ENCODE measurements around the gene CAP2.

Gene CAP2

DNA sequence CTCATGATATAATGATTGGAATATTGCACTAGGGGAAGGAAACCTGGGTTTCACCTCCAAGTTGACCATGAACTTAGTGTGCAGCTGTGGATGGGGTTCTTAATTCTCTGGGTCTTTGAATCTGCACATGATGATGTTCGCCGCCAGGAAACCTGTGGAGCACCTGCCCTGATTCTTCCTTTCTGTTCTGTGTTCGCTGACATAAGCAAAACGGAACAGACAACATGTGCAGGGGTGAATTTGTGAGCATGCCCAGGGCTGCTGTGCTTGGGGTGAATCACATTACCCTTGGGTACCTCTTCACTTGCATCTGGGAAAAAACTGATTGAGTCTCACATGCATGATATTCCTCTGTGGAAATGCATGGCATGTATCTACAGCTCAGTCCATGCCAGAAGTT, 48.8 kb downstream of the CAP2 start:
- DNase-seq = no peak

DNA sequence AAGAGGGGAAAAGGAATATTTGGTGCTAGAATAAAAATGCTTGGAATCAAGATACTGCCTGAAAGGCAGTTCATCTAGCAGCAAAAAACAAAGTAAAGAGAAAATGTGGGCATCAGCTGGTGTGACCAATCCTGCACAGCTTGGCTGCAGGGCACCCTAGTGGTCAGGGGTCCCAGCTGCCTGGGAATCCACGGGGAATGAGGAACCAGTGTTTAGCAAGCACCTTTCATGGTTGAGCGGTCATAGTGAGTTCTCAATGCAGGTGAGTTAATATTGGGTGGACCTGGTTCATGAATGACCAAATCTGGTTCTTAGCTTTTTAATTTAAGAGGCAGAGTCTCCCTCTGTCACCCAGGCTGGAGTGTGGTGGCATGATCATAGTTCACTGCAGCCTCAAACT, 53.3 kb downstream of the CAP2 start:
- DNase-seq = no peak

DNA sequence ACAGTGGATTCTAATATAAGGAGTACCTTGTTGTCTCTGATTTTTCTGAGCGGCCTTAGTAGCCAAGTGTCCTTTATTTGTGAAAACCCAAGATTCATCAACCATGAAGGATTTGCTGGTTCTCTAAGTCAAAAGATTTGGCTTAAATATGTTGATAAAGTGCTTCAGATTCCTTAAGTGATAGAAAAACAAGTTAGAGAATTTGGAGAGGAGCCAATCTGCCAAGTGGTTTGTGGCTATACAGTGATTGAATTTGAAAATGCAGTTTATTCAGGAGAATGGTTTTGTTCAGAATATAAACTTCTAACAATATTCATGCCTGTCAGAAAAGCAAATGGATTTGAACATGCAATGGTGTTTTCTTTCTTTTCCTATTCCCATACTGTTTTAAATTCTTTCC, 54.8 kb downstream of the CAP2 start:
- DNase-seq = no peak

DNA sequence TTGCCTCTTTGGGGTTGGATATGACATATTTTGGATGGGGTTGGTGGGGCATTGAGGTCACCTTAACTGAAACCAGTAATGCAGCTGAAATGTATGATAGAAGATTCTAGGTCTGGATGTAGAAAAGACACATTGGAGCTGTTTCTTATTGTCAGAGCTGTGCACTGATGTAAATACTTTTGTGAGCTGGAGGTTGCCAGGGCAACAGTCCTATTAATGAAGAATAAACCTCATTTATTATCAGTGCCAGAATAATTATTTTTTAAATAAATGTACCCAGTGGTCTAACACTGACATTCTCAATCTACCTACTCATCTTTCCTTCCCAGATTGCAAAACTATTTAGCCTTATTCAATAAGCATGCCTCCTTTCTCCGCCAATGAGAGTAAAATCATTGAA, 57.0 kb downstream of the CAP2 start:
- no peak for DNase-seq

DNA sequence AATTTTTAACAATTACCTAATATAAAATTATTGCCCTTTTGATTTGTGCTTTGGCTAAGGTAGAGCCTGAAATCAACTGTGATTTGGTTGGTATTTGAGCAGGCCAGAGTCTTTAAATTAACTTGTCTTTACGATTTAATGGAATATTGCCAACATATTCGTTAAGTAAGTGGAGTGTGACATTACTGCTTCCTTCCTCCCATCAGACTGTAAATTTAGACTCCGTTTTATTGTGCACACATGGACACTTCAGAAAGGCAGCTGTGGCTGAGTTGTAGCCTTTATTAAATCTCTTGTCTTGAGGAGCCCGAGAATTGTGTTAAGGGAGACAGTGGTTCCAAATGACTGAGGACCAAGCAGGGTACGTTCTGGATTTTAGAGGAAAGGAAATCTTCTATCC, 57.4 kb downstream of the CAP2 start:
- no peak for DNase-seq

DNA sequence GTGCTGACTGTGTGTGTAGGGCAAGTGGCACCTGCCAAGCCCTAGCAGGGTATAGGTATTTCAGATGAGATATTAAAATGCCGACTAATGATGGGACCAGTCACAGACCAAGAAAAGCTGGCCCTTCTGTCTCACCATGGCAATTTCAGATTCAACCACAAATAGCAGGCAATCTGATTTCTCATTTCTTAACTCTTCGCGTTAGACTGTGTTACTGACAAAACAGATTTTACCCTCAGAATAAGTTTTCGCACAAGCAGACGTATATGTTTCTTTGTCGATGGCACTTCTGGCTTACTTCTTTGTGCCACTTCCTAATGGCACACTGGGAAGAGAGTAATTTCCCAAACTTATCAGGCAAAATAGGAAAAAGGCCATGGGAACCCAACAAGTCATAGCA, 58.7 kb downstream of the CAP2 start:
- DNase-seq = no peak

DNA sequence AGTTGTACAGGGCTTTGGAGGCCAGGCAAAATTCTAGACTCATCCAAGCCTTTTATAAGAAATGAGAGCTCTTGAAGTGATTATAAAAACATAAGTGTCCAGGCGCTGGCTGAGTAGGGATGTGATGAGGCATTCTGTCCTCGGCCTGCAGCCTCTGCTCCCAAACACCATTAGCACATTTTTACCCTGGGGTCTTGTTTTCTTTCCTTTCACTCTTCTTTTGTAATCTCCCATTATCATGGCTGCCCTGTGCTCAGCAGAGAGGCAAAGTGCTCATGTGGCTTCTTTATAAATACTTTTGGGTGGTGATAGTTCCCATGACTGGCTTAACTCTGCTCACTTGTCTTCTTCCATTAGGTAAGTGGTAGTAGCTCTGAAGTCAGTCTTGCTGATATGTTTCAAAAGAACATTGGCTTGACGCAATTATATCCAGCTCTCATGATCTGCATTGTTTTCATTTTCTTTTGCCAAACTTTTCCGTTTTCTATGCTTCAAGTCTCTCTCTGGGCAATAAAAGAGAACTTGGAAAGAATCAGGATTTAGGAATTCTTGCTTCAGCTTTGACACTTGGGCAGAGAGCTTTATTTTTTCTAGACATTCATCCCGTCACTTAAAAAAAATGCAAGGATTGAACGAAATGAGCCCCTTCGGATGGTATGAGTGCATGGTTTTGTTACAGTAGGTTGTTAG, 61.1 kb downstream of the CAP2 start:
- no peak for DNase-seq

DNA sequence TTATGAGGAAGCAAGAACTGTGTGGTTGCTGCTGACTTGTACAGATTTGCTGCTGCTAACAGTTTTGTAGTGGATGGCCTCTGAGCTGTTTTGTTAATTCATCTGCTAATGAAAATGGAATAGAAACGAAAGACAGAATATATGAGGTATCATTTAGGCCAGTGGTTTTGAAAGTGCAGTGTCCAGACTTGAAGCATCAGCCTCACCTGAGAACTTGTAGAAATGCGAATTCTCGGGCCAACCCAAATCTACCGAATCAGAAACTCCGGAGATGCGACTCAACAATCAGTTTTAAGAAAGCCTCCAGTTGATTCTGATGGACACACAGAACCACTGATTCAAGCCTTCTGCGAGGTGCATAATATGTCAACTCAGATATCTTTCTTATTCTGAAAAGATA, 62.5 kb downstream of the CAP2 start:
- no peak for DNase-seq

DNA sequence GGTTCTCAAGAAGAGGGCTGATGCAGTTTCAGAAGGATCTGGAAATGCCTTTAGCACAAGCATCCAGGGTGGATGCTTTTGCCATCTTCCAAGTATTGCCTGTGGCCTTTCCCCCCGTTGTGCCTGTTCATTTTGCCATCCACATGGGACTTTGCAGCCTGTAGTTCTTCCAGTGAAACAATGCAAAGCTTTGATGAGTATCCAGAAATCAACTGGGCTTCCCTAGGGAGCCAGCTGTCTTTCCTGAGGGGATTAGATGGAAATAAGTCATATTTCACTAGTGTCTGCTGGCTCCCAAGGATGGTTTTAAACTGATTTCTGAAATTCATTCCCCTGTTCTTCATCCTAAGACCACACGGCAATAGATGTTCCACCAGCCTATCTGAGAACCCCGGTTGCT, 63.3 kb downstream of the CAP2 start:
- DNase-seq = no peak

DNA sequence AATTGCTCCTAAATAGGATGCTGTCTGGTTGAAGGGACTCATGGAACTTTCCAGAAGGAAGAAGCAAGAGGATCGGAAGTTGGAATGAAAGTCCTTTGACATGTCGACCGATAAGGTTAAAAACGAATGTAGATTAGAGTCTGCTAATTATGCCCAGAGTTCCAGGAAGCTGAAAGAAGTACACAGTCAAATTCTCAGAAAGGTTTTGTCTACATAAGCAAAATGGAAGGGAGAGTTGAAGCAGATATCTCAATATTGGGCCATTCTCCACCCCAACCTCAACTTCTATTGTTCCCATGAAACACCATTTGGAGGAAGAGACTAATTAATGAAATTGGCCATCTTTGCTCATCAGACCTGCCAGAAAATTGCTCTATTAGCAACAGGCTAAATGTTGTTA, 64.0 kb downstream of the CAP2 start:
- no peak for DNase-seq

DNA sequence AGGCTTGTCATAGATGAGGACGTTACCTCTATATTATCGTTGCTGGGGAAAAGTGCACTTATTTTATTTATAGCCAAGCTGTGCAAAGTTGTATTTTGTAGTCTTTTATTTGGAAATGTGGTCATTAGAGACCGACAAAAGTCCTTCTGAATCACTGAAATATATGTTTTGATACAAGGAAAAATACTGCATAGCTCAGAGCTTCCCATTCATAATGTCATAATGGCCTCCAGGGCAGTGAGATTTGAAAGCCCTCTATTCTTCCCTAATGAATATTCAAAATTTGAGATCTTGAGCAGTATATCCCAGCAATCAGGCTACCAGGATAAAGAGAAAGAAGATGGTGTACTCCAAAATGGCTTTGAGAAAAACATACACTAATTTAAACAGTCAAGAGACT, 64.6 kb downstream of the CAP2 start:
- DNase-seq = no peak

DNA sequence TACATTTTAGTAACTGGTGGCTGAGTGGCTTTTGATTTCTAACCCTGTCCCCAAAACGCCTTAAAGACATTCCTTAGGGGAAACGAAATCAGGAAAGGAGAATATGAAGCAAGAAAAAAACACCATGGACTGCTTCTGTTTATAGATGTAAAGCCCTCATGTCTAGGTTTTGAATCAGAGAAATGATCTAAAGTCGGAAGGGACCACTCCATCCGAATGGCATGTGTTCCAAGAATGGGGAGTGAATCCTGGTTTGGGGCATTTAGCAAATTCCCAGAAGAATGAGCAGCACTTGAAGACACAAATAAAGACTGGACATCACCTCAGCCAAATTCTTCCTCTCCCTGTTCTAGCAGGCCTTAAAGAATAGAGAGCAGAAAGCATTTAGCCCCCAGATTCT, 65.6 kb downstream of the CAP2 start:
- DNase-seq = no peak

DNA sequence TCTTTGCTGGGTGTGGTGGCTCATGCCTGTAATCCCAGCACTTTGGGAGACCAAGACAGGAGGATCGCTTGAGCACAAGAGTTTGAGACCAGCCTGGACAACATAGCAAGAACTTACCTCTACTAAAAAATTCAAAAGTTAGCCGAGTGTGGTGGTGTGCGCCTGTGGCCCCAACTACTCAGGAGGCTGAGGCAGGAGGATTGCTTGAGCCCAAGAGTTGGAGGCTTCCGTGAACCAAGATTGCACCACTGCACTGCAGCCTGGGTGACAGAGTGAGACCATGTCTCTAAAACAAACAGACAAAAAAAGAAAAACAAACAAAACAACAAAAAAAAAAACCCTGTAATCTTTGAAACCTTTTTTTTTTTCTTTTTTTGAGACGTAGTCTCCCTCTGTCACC, 67.5 kb downstream of the CAP2 start:
- DNase-seq = no peak

DNA sequence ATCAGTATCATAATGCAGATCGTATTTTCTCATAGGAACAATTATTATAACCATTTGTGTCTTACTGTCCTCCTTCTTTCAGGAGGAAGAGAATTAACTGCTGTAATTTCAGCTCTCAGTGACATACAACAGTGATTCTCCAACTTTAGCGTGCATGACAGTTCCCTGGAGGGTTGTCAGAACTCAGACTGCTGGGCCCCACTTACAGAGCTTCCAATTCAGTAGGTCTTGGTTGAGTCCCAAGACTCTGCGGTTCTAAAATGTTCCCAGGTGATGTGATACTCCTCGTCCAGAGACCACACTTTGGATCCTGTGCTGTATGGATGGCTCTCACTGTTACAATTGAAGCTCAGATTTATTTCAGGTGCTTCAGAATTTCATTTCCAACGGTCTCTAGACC, 72.8 kb downstream of the CAP2 start:
- no peak for DNase-seq

DNA sequence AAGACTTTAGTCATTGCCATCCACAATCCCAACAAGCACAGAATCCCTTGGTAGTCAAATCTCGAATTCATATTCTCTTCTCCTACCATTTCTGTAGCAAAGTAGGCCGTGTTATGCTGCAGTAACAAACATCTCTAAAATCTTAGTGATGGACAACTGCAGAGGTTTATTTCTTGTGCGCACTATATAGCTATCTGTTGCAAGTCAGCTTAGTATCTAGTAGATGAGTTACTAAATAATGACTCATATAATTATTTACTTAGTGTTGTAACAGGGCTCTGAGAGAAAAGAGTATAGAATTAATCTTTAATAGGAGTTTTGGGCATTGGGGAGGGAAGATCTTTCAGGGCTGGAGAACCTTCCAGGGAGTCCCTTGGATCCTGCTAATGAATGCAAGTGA, 73.3 kb downstream of the CAP2 start:
- no peak for DNase-seq

DNA sequence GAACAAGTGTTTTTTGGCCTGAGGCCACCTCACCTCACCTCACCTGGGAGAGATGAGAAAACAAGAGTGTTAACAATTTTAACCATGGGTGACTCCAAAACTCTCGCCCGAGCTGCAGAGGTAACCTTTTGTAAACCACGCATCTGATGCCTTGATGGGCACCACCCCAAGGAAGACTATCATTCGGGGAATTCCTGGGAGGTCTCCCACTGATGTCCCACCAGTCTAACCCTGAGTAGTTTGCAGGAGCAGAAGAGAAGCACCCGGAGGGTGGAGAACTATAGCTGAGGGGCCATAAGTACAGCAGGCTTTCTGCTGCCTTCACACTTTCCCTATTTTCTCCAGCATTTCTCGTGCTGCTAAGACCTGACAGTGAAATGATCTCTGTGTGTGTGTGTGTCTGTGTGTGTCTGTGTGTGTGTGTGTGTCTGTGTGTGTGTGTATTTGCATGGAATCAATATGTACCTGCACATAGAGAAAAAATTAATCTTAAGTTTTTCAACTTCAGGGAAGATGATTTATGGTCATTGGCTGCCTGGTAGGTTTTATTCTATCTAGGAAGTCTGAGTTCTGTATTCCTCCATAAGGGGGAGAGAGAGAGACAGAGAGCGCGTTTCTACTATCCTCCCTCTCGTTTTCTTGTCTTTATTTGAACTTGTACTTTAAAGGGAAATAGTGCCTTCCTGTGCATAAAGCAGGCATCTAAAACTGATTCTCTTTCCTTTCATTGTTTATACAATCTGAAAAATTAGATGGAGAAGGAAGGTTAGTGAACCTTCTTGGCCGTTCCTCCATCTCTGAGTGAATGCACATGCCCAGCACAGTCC, 75.8 kb downstream of the CAP2 start:
- DNase-seq = no peak

DNA sequence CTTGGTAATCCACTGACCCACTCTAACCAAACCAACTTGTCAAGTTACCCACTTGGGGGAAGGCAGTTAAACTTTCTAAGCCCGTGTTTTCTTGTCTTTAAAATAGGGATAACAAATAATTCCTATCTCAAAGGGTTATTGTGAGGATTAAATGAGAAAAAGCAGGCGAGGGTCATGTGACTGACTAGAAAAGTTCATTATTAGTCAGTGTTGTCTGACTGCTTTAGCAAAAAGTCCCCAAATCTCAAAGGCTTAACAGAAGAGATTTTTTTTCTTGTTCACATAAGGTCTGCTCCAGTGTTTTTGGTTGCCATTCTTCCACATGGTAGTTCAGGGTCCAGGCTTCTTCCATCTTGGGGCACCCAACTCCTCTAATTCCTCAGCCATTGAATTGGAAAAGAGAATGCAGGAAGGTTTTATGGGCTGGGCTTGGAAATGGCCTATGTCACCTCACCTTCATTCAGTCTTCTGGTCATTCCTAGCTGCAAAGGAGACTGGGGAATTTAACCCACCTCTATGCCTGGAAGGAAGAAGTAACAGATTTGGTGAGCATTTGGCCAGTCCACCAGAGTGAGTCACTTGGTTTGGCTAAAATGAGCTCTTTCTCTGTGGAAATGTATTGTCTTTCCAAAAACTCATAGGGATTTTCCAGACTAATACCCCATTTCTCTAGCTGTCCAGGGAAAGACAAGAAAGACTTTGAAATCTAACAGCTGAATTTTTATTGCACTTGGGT, 77.0 kb downstream of the CAP2 start:
- DNase-seq = no peak

DNA sequence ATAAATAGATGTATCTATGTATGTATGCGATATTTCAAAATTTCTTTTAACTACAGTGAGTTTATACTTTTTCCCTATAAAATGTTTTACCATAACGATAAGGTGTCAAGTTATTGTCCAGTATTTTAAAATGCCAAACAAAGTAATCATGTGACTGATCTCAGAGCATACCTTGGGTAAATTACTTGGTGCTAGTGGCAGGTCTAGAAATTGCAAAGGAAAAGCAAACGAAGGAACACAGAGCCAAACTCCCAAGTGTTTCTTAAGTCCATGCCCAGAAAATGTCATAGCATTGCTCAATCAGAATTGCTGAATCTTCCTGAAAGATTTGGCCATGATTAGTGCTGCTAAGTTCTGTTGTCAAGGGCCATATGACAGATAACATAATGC, 77.5 kb downstream of the CAP2 start:
- DNase-seq = no peak

DNA sequence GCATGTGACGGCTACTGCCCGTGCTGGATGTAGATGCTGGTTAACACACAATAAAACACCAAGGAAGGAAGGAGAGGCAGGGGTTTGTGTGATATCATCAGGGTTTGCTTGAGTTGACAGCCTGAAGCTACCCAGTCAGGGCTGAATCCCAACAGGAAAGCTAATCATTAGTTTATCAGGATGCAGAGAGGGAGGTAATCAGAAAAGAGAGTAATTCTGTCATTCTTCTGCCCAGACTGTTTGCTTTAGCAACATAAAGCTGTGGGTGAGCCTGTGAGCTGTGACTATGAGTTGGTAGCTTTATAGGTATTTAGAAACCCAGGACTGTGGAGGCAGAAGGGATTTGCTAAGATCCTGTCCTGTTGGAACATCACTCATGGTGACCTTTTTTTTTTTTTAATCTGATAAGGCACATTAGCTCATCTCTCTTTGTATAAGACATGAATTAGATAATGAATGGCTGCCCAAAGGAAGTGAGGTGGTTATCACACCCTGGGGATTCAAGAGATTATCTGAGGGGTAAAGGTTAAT, 79.3 kb downstream of the CAP2 start:
- DNase-seq = no peak

DNA sequence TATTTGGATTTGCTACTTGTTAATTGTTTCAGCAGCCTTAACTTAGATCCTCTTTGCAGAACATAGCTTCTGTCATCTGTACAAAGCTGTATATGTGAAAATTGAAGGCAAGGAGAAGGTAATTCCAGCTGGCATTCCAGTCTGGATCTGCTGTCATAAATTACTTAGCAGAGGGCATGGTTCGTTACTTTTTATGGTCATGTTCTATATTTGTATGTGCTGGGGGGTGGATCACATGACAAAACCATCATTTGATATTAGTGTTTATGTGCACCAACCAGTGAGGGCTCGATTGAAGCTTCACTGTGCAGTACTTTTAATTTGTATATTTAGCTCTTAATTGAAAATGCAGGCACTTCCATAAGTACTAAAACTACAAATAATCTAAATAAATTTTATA, 80.2 kb downstream of the CAP2 start:
- DNase-seq = no peak

DNA sequence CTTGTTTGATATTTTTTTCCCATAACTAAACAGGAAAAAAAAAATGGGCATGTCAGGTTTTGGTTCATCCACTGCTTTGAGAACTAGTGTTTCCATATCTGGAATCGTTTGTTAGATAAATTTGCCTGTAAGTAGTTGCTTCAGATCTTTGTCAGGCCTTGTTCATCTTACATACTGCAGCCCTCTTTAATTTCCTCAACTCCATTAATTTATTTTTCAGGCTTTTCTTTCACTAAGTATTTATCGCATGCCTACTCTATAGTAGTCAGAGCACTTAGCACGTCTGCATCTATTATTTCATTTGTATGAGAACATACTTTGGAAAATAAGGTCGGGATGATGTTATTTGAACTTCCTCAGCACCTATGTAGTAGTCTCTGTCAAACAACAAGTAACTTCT, 80.9 kb downstream of the CAP2 start:
- no peak for DNase-seq

DNA sequence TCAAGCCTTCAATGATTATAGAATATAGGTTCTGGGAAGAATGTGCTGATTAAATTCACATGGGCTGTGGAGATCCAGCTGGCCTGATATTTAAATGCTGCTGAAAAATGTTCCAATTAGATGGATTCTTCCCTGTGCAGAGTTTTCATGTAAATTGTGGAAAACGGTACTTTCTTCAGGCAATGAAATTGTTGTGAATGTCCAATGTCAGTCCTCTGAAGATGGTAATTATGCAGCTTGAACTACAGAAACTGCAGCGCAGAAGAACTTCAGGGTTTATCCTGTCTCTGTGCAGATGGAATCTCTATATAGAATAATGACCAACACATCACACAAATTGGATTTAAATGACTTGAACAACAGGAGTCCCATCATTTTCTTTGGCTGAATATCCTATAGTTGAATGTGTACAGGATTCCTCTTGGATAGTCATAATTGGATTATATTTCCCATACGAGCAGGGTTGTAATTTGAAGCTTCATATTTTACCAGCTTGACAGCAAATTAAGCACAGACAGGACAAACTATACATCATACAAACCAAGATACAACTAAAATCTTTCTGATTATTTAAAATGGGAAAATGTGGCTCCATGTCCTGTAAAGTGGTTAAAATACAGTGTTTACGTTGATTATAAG, 82.3 kb downstream of the CAP2 start:
- DNase-seq = no peak

DNA sequence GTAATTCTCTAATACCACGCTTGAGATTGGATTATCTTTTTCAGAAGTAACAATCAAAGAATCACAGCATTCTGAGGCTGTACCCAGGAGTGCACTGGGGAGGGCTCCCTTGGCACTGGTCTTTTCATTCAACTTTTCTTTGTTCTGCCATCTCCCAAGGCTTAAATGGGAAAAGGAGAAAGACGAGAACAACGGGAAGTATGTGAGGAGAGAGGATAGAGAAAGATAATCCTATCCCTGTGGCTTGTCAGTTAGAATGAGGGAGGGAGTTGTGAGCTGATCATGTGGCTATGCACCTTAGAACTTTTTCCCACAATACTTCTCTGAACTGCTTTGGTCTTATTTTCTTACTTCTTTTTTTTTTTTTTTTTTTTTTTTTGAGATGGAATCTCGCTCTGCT, 83.1 kb downstream of the CAP2 start:
- DNase-seq = no peak

Measured in CD4-positive, alpha-beta T cell treated with Interleukin-17A for 1 hour (primary cell).